IMR-90 (cell line): ENCODE measurements around the gene TMEM219. TPM values are rescaled to one million over a fixed set of nuclear protein-coding genes. Genes with fewer than 3 reads are reported as not detected.

Source experiments
- ATAC-seq: fragments of 200-7000 bp; cut with Tn5 transposase; 2 replicates; pipeline ENCODE4 v1.9.1; 2020; ENCODE audit warnings: low read depth, mild to moderate bottlenecking, moderate library complexity
- BruUV-seq: library from RNA; stranded (reverse); fragments of 400-500 nt; replicated peaks from 2 replicates; lab custom pipeline; 2021; lab: Mats Ljungman, UMichigan
- CTCF ChIA-PET: fragments of 300-600 bp; formaldehyde crosslinking; extraction: SDS; loops from one replicate; lab custom pipeline; 2021; ENCODE audit warnings: antibody characterized with exemption; lab: Yijun Ruan, JAX
- POLR2A ChIA-PET: fragments of 300-600 bp; sonication (Branson Sonifier 250); formaldehyde crosslinking; loops from one replicate; lab custom pipeline; 2022; ENCODE audit warnings: antibody characterized with exemption; ENCODE audit not compliant: unreplicated experiment; lab: Charles Lee
- DNase-seq: peaks from one replicate; pipeline ENCODE4 v3.0.0; 2013
- H2AFZ ChIP-seq: replicated peaks from 2 replicates; pipeline ENCODE3; 2013; ENCODE audit warnings: low read length, mild to moderate bottlenecking; ENCODE audit not compliant: poor library complexity
- H2AK5ac ChIP-seq: 2 replicates; pipeline ENCODE4 v1.6.1; 2013; ENCODE audit warnings: low read depth, low read length, inconsistent platforms
- H2AK9ac ChIP-seq: replicated peaks from 2 replicates; pipeline ENCODE3; 2013; ENCODE audit warnings: mild to moderate bottlenecking, low read depth, low read length, moderate library complexity; ENCODE audit not compliant: poor library complexity
- H2BK120ac ChIP-seq: 2 replicates; pipeline ENCODE4 v1.6.1; 2013; ENCODE audit warnings: low read depth, low read length, inconsistent platforms
- H2BK15ac ChIP-seq: 3 replicates; pipeline ENCODE4 v1.6.1; 2013; ENCODE audit warnings: low read depth, low read length, inconsistent platforms
- H2BK20ac ChIP-seq: 2 replicates; pipeline ENCODE4 v1.6.1; 2013; ENCODE audit warnings: low read depth, mild to moderate bottlenecking, inconsistent platforms, low read length, moderate library complexity
- H2BK5ac ChIP-seq: 2 replicates; pipeline ENCODE4 v1.6.1; 2013; ENCODE audit warnings: mild to moderate bottlenecking, low read depth, low read length, inconsistent platforms; ENCODE audit not compliant: poor library complexity, severe bottlenecking
- H3K14ac ChIP-seq: replicated peaks from 2 replicates; pipeline ENCODE4 v1.6.1; 2013; ENCODE audit warnings: low read depth, low read length, inconsistent platforms
- H3K18ac ChIP-seq: 2 replicates; pipeline ENCODE4 v1.6.1; 2013; ENCODE audit warnings: low read depth, low read length, control low read depth
- H3K23ac ChIP-seq: 2 replicates; pipeline ENCODE4 v1.6.1; 2013; ENCODE audit warnings: low read depth, low read length, inconsistent platforms
- H3K27ac ChIP-seq: 2 replicates; pipeline ENCODE4 v1.5.1; 2013; ENCODE audit warnings: mild to moderate bottlenecking, control low read depth, low read length; ENCODE audit not compliant: insufficient read depth
- H3K27me3 ChIP-seq: 2 replicates; pipeline ENCODE4 v1.6.1; 2013; ENCODE audit warnings: low read length; ENCODE audit not compliant: control insufficient read depth, insufficient read depth
- H3K36me3 ChIP-seq: 2 replicates; pipeline ENCODE4 v1.6.1; 2013; ENCODE audit warnings: low read length, mixed read lengths; ENCODE audit not compliant: control insufficient read depth, insufficient read depth
- H3K4ac ChIP-seq: 2 replicates; pipeline ENCODE4 v1.6.1; 2013; ENCODE audit warnings: low read depth, low read length, inconsistent platforms
- H3K4me1 ChIP-seq: 2 replicates; pipeline ENCODE4 v1.6.1; 2013; ENCODE audit warnings: low read length, mixed read lengths; ENCODE audit not compliant: control insufficient read depth, insufficient read depth
- H3K4me2 ChIP-seq: 2 replicates; pipeline ENCODE4 v1.6.1; 2013; ENCODE audit warnings: low read depth, mild to moderate bottlenecking, control low read depth, low read length, moderate library complexity
- H3K4me3 ChIP-seq: 2 replicates; pipeline ENCODE4 v1.5.1; 2013; ENCODE audit warnings: low read depth, mild to moderate bottlenecking, control low read depth, low read length, moderate library complexity; ENCODE audit not compliant: insufficient read depth
- H3K56ac ChIP-seq: 2 replicates; pipeline ENCODE4 v1.6.1; 2013; ENCODE audit warnings: low read length, inconsistent platforms; ENCODE audit not compliant: insufficient read depth; ENCODE audit errors: extremely low read depth
- H3K79me1 ChIP-seq, 2 experiments: 2 replicates each; pipeline ENCODE4 v1.6.1; 2013; ENCODE audit warnings: low read length in 2 of 2, inconsistent platforms in 1 of 2, low read depth in 1 of 2
- H3K9ac ChIP-seq: 2 replicates; pipeline ENCODE4 v1.6.1; 2013; ENCODE audit warnings: low read depth, low read length, control low read depth
- H3K9me1 ChIP-seq: 2 replicates; pipeline ENCODE4 v1.6.1; 2013; ENCODE audit warnings: low read length, inconsistent platforms; ENCODE audit not compliant: insufficient read depth
- H3K9me3 ChIP-seq: 2 replicates; pipeline ENCODE4 v1.6.1; 2013; ENCODE audit warnings: low read length; ENCODE audit not compliant: control insufficient read depth, insufficient read depth
- H4K20me1 ChIP-seq: 2 replicates; pipeline ENCODE4 v1.6.1; 2013; ENCODE audit warnings: low read length, inconsistent platforms; ENCODE audit not compliant: insufficient read depth
- H4K5ac ChIP-seq: 2 replicates; pipeline ENCODE4 v1.6.1; 2013; ENCODE audit warnings: mild to moderate bottlenecking, low read depth, low read length, control low read depth
- H4K8ac ChIP-seq, 2 experiments: 2 replicates each; pipeline ENCODE4 v1.6.1; 2013; ENCODE audit warnings: low read depth in 2 of 2, low read length in 2 of 2, control low read depth in 1 of 2, inconsistent platforms in 1 of 2
- H4K91ac ChIP-seq: 2 replicates; pipeline ENCODE4 v1.6.1; 2013; ENCODE audit warnings: low read depth, low read length, inconsistent platforms; ENCODE audit not compliant: insufficient read depth
- BHLHE40 ChIP-seq: fragments of 150-350 bp; IDR thresholded peaks from 2 replicates; pipeline ENCODE4 v1.6.1; 2016; ENCODE audit warnings: mild to moderate bottlenecking, low read depth, low read length
- CEBPB ChIP-seq: IDR thresholded peaks from 2 replicates; pipeline ENCODE4 v1.6.1; 2012; ENCODE audit warnings: low read depth, low read length, improper control_type of control experiment
- CTCF ChIP-seq: conservative IDR thresholded peaks from 2 replicates; pipeline ENCODE4 v1.5.1; 2012; ENCODE audit warnings: mild to moderate bottlenecking, low read depth, low read length, improper control_type of control experiment
- FOS ChIP-seq: fragments of 150-350 bp; IDR thresholded peaks from 2 replicates; pipeline ENCODE4 v1.6.1; 2016; ENCODE audit warnings: low read depth, low read length
- MAFK ChIP-seq: IDR thresholded peaks from 2 replicates; pipeline ENCODE4 v1.6.1; 2012; ENCODE audit warnings: low read depth, low read length, improper control_type of control experiment
- MAZ ChIP-seq: IDR thresholded peaks from 2 replicates; pipeline ENCODE4 v1.6.1; 2012; ENCODE audit warnings: low read depth, mild to moderate bottlenecking, low read length, improper control_type of control experiment, moderate library complexity, borderline replicate concordance
- MXI1 ChIP-seq: IDR thresholded peaks from 2 replicates; pipeline ENCODE4 v1.6.1; 2012; ENCODE audit warnings: low read depth, mild to moderate bottlenecking, low read length, moderate library complexity, borderline replicate concordance
- NFE2L2 ChIP-seq: fragments of 150-350 bp; IDR thresholded peaks from 2 replicates; pipeline ENCODE4 v1.6.1; 2016; ENCODE audit warnings: low read depth, mild to moderate bottlenecking, low read length
- POLR2A ChIP-seq: IDR thresholded peaks from 2 replicates; pipeline ENCODE4 v1.6.1; 2012; ENCODE audit warnings: mild to moderate bottlenecking, low read depth, low read length
- RAD21 ChIP-seq: IDR thresholded peaks from 2 replicates; pipeline ENCODE4 v1.6.1; 2012; ENCODE audit warnings: low read length, improper control_type of control experiment
- RCOR1 ChIP-seq: IDR thresholded peaks from 2 replicates; pipeline ENCODE4 v1.6.1; 2012; ENCODE audit warnings: mild to moderate bottlenecking, low read length, improper control_type of control experiment; ENCODE audit not compliant: insufficient replicate concordance
- WGBS, 2 experiments: methylation state at CpG; one replicate each; pipeline versions ENCODE4 v1.1.5 to v1.1.7; 2013; ENCODE audit warnings: missing lambda C conversion rate in 2 of 2; ENCODE audit not compliant: insufficient read length in 1 of 2; ENCODE audit errors: extremely low coverage in 2 of 2; 5-methylcytosine and 5-hydroxymethylcytosine counted together
- dilution Hi-C: fragments of 300-500 bp; cut with HindIII; formaldehyde crosslinking; loops from one replicate; pipeline ENCODE4 v1.14.3; 2018; ENCODE audit warnings: low sequenced_read_pairs; ENCODE audit not compliant: unreplicated experiment
- in situ Hi-C: fragments of 300-500 bp; cut with MboI; formaldehyde crosslinking; loops from 3 replicates; pipeline ENCODE4 v1.14.3; 2019; ENCODE audit warnings: low sequenced_read_pairs, inconsistent platforms, mixed read lengths
- intact Hi-C: fragments of 100-400 bp; cut with micrococcal nuclease; formaldehyde crosslinking; loops from 2 replicates; pipeline ENCODE4 v1.10.0; 2022
- polyA plus RNA-seq, 3 experiments: library from polyadenylated mRNA; depleted of rRNA; stranded (reverse); fragments of >200 nt; gene quantifications; 2 replicates each; pipeline ENCODE4 v1.2.3, GENCODE V29; 2012; ENCODE audit warnings: low replicate concordance in 1 of 3
- total RNA-seq: library from RNA; depleted of rRNA; stranded (reverse); fragments of >200 nt; gene quantifications from 2 replicates; pipeline ENCODE4 v1.2.3, GENCODE V29; 2012

TMEM219 gene
- total and polyA plus RNA-seq, 2 of the 4 experiments (the other 2 are of a cell fraction) = 47.0 to 95.3 TPM

- BruUV-seq = no TSS peak
Observed at GRCh38 chr16:29995911-29996765, 34.3 kb downstream of the TMEM219 start, which contains the start of gene INO80E. TSS of gene INO80E (plus strand) at chr16:29996241. CDS start at chr16:29996311, 70 bp downstream.

More at GRCh38 chr16:29995911-29996765, 34.3 kb downstream of the TMEM219 start, which contains the start of gene INO80E:
- Histone ChIP-seq H3K36me3 (peaks cover 16% of the 10 kb centered on the region), H4K5ac (peak within 1 kb of the TSS; percentile 69), H3K56ac (peak within 1 kb of the TSS; percentile 100), H3K4ac (peak within 1 kb of the TSS; percentile 99), H3K4me1 (peaks cover 8% of the 10 kb centered on the region), H3K9me1 (peaks cover 7% of the 10 kb centered on the region; the same call in 1 of the 2 replicates), H3K27ac (peak within 1 kb of the TSS; percentile 79), H3K4me2 (peak within 1 kb of the TSS; percentile 95), H2BK120ac (peak within 1 kb of the TSS; percentile 88), H2BK15ac (peak within 1 kb of the TSS; percentile 90; the same call in 1 of the 3 replicates), H3K79me1 (peaks cover 16 to 48% of the 10 kb centered on the region in 2 experiments; a peak in 3 of 4 replicates), H3K14ac (peak within 1 kb of the TSS; percentile 99), H4K91ac (peak within 1 kb of the TSS; percentile 99), H2AK5ac (peak within 1 kb of the TSS; percentile 97), H4K8ac (peak within 1 kb of the TSS; percentile 93 to 100), H3K9me3 (no peaks in the 10 kb centered on the region), H3K4me3 (peak within 1 kb of the TSS; percentile 65), H4K20me1 (no peaks in the 10 kb centered on the region), H2AK9ac (peak within 1 kb of the TSS; percentile 98), H3K9ac (peak within 1 kb of the TSS; percentile 85), H3K18ac (peak within 1 kb of the TSS; percentile 32), H2BK5ac (peak within 1 kb of the TSS; percentile 82), H3K23ac (peak within 1 kb of the TSS; percentile 98), H2BK20ac (peak within 1 kb of the TSS; percentile 37; the same call in 1 of the 2 replicates), H2AFZ (peak within 1 kb of the TSS; percentile 99), H3K27me3 (no peaks in the 10 kb centered on the region)
- WGBS, 2 experiments = 0% methylated on average over 35 of the region's 65 CpGs; no CpG with 5 or more reads in 1 of the 2 experiments
- DNase-seq (peak; percentile 93), ATAC-seq (peak; percentile 98)
- intact Hi-C loops = loop anchor here (2.0 to 5.0 kb wide), 2 partner anchors 69 to 133 kb away; partner anchors contain the start of genes CDIPT and KCTD13
- CTCF ChIA-PET = interaction anchor here (1.7 kb wide), 1 partner anchor 181 kb away, joined by 4 read pairs; the partner anchor contains the start of gene PAGR1
- TF ChIP-seq RAD21 (peak; percentile 1; the same call in 1 of the 2 replicates), CEBPB (peak; percentile 78), BHLHE40 (peak; percentile 84; the same call in 1 of the 2 replicates), MXI1 (0 out of 2 replicates have a peak, but pooled peaks have one; percentile 47), POLR2A (peak; percentile 69), MAFK (no peak), MAZ (peak; percentile 60), NFE2L2 (no peak), CTCF (no peak), RCOR1 (no peak), FOS (no peak)
- dilution Hi-C loops = no loop called here
- POLR2A ChIA-PET = interaction anchor here (0.6 kb wide), 1 partner anchor 10 kb away, joined by 5 read pairs; no protein-coding TSS in a partner anchor
- in situ Hi-C loops = no loop called here
